ENCODE data around the gene TNS2.

DNA sequence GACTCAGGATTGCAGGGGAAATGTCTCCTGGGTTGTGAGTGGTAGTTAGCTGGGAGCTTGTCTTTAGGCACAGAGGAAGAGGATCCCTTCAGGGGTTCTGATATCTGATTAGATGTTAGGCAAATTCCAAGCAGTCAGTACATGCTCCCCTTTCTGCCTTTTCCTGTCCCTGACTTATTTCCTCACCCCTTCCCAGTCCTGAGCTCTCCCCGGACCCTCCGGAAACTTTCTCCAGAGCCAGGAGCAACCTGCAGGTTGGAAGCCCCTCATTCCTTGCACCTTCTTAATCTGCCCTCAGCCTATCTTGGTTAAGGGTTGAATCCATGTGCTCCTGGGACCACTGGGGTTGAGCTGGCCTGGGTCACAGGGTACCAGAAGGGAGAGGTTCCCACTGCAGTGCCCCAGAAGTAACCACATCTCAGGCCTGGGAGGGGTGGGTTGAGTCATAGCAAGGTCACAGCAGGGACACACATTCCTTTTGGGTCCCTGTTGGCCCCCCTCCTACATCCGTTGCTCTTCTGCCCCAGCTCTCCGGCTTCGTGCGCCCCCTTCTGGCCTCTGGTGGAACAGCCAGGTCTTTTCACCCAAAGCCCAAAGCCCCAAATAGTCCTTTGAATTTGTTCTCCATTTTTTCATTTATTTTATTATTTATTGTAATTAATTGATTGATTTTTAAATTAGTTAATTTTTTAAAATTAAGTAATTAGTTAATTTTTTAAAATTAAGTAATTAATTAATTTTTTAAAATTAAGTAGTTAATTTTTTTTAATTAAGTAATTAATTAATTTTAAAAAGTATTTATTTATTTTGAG is 49.4 kb downstream of the TNS2 start:
- TF ChIP-seq, protein P1, sequence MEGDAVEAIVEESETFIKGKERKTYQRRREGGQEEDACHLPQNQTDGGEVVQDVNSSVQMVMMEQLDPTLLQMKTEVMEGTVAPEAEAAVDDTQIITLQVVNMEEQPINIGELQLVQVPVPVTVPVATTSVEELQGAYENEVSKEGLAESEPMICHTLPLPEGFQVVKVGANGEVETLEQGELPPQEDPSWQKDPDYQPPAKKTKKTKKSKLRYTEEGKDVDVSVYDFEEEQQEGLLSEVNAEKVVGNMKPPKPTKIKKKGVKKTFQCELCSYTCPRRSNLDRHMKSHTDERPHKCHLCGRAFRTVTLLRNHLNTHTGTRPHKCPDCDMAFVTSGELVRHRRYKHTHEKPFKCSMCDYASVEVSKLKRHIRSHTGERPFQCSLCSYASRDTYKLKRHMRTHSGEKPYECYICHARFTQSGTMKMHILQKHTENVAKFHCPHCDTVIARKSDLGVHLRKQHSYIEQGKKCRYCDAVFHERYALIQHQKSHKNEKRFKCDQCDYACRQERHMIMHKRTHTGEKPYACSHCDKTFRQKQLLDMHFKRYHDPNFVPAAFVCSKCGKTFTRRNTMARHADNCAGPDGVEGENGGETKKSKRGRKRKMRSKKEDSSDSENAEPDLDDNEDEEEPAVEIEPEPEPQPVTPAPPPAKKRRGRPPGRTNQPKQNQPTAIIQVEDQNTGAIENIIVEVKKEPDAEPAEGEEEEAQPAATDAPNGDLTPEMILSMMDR (CRISPR knock-in tag; IDR thresholded peaks at IDR 0.05): peak; percentile 89
- no peak for TF ChIP-seq POLR2AphosphoS5 (IDR thresholded peaks at IDR 0.05; ENCODE audit: low read depth, low read length)
- TF ChIP-seq POLR2A (IDR thresholded peaks at IDR 0.05; ENCODE audit: insufficient read depth in 1 of 2, low read depth in 2 of 2, low read length in 2 of 2): no peak

Data from HepG2 (cell line).